Ishikawa (cell line): ENCODE data around the gene LRGUK.

ENCODE experiments used
- CEBPB ChIP-seq: IDR thresholded peaks from 2 replicates; pipeline ENCODE4 v1.6.1; 2012
- CREB1 ChIP-seq: IDR thresholded peaks from 2 replicates; pipeline ENCODE4 v1.6.1; 2012; ENCODE audit warnings: low read depth
- EGR1 ChIP-seq: IDR thresholded peaks from 2 replicates; pipeline ENCODE4 v1.6.1; 2012
- EP300 ChIP-seq: IDR thresholded peaks from 2 replicates; pipeline ENCODE4 v1.6.1; 2012; ENCODE audit warnings: borderline replicate concordance
- FOXM1 ChIP-seq: IDR thresholded peaks from 2 replicates; pipeline ENCODE4 v1.6.1; 2012; ENCODE audit warnings: low read depth, borderline replicate concordance
- NFIC ChIP-seq: IDR thresholded peaks from 2 replicates; pipeline ENCODE4 v1.6.1; 2012
- RAD21 ChIP-seq: IDR thresholded peaks from 2 replicates; pipeline ENCODE4 v1.6.1; 2012; ENCODE audit warnings: low read depth
- TAF1 ChIP-seq: IDR thresholded peaks from 2 replicates; pipeline ENCODE4 v1.6.1; 2012; ENCODE audit warnings: low read depth, mild to moderate bottlenecking
- TCF12 ChIP-seq: IDR thresholded peaks from 2 replicates; pipeline ENCODE4 v1.6.1; 2012; ENCODE audit warnings: low read depth
- TEAD4 ChIP-seq: IDR thresholded peaks from 2 replicates; pipeline ENCODE4 v1.6.1; 2012
- YY1 ChIP-seq: IDR thresholded peaks from 2 replicates; pipeline ENCODE4 v1.6.1; 2012; ENCODE audit warnings: low read depth
- ZBTB7A ChIP-seq: IDR thresholded peaks from 2 replicates; pipeline ENCODE4 v1.6.1; 2012; ENCODE audit warnings: low read depth
- TF ChIP-seq, protein P1 (sequence below): IDR thresholded peaks from 2 replicates; pipeline ENCODE4 v1.6.1; 2012; ENCODE audit warnings: low read depth, mild to moderate bottlenecking
- TF ChIP-seq, protein P2 (sequence below): IDR thresholded peaks from 2 replicates; pipeline ENCODE4 v1.6.1; 2012
- TF ChIP-seq, protein P3 (sequence below): IDR thresholded peaks from 2 replicates; pipeline ENCODE4 v1.6.1; 2012

LRGUK gene

DNA sequence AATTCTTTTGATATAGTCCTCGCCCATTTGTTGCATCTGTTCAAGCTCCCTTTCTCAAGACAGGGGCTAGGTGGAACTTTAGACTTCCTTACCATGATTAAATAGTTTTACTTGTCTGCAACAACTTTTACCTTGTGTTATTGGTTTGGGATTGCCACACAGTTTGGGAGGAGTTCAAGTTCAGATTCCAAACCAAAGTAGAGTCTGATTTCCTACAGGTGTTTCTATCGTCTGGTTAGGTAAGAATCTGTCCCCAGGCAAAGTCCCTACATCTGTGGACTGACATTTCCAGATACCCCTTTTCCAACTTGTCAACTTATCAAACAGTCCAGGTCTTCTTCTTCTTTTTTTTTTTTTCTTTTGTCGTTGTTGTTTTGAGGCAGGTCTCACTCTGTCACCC is 93.1 kb downstream of the LRGUK start:
- no peak for TF ChIP-seq CREB1
- TF ChIP-seq EGR1, result no peak
- TF ChIP-seq FOXM1, result no peak
- TF ChIP-seq TEAD4, result no peak
- TF ChIP-seq TCF12, result no peak
- TF ChIP-seq TAF1, result no peak
- TF ChIP-seq ZBTB7A, result no peak

DNA sequence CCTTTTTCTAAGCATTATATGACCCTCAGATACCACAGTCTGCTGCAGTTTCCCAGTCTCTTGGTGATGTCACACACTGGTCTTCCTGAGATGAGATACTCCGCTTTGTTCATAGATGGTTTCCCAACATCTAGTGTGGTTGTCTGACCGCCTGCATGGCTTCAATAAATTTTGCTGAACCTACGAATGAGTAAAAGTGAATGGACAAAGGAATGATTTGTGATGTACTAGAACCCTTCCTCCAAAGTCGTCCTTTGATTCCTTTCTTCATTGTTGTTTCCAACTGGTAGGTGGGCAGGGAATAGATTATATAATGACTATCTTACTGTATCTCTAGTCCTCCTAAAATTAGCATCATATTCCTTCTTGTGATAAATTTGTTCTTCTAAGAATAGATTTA is 107.1 kb downstream of the LRGUK start:
- TF ChIP-seq TEAD4 (no peak), TAF1 (no peak), NFIC (no peak), RAD21 (no peak), TCF12 (no peak), EP300 (no peak), ZBTB7A (no peak), EGR1 (no peak), FOXM1 (no peak), CREB1 (no peak), CEBPB (no peak), YY1 (no peak)
- TF ChIP-seq, protein P1, sequence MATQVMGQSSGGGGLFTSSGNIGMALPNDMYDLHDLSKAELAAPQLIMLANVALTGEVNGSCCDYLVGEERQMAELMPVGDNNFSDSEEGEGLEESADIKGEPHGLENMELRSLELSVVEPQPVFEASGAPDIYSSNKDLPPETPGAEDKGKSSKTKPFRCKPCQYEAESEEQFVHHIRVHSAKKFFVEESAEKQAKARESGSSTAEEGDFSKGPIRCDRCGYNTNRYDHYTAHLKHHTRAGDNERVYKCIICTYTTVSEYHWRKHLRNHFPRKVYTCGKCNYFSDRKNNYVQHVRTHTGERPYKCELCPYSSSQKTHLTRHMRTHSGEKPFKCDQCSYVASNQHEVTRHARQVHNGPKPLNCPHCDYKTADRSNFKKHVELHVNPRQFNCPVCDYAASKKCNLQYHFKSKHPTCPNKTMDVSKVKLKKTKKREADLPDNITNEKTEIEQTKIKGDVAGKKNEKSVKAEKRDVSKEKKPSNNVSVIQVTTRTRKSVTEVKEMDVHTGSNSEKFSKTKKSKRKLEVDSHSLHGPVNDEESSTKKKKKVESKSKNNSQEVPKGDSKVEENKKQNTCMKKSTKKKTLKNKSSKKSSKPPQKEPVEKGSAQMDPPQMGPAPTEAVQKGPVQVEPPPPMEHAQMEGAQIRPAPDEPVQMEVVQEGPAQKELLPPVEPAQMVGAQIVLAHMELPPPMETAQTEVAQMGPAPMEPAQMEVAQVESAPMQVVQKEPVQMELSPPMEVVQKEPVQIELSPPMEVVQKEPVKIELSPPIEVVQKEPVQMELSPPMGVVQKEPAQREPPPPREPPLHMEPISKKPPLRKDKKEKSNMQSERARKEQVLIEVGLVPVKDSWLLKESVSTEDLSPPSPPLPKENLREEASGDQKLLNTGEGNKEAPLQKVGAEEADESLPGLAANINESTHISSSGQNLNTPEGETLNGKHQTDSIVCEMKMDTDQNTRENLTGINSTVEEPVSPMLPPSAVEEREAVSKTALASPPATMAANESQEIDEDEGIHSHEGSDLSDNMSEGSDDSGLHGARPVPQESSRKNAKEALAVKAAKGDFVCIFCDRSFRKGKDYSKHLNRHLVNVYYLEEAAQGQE, result no peak
- TF ChIP-seq, protein P2, sequence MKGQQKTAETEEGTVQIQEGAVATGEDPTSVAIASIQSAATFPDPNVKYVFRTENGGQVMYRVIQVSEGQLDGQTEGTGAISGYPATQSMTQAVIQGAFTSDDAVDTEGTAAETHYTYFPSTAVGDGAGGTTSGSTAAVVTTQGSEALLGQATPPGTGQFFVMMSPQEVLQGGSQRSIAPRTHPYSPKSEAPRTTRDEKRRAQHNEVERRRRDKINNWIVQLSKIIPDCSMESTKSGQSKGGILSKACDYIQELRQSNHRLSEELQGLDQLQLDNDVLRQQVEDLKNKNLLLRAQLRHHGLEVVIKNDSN, result no peak
- TF ChIP-seq, protein P3, sequence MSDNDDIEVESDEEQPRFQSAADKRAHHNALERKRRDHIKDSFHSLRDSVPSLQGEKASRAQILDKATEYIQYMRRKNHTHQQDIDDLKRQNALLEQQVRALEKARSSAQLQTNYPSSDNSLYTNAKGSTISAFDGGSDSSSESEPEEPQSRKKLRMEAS, result no peak

DNA sequence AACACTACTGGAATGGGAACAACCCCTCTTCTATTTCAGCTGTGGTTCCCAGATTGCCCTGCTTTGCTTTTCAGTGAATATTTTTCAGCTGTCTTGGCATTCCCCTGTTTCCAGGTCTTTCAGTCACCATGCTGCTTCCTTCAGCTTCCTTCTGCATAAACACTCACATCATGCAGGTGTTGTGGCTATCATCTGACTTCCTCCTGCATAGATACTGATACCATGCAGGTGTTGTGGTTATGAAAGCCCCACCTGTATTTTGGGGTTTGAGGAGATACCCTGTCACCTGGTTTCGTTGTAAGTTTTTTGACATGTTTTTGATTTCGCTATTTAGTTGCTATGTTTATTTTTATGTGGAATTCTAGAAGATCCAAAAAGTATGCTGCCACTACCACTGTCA is 118.1 kb downstream of the LRGUK start:
- TF ChIP-seq RAD21 (no peak), TEAD4 (no peak), CEBPB (no peak), TCF12 (no peak), CREB1 (no peak), EGR1 (no peak), EP300 (no peak), FOXM1 (no peak), ZBTB7A (no peak), YY1 (no peak), TAF1 (no peak), NFIC (no peak)
- TF ChIP-seq, protein P1, result no peak
- TF ChIP-seq, protein P3, result no peak
- TF ChIP-seq, protein P2, result no peak

DNA sequence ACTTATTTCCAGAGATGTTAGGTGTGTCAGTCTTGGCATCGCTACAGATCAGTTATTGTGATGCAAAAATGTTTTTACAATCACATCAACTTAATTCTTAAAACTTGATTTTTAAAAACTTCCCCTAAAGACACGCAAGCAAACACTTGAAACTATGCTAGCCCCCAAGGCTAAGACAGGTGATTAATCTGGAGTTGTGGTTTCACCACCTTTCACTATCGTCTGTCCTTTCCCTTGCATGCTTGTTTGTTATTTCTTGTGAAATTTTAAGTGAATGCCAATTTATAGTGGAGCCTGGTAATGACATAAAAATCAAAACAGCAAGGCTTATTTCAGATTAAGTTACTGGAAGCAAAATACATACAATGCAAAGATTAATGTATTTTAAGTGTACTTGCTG is 119.2 kb downstream of the LRGUK start:
- TF ChIP-seq NFIC (no peak), TEAD4 (no peak), CEBPB (no peak), CREB1 (no peak), FOXM1 (no peak), TAF1 (no peak), ZBTB7A (no peak), RAD21 (no peak), EP300 (no peak), TCF12 (no peak)
- TF ChIP-seq, protein P3, result no peak
- TF ChIP-seq, protein P1, result no peak
